NCI-H2227 treated with DMSO at 0.1 percent for 48 hours (cell line): ENCODE results near the gene ITGB4.
"Not testable (repeated sequence)": the region's sequence is repeated elsewhere in the genome, so short reads cannot be mapped to it uniquely, and the experiment has no call there.

Source experiments
- DNase-seq: peaks from one replicate; lab custom pipeline; 2025; lab: John Stamatoyannopoulos, UW

ITGB4 gene

DNA sequence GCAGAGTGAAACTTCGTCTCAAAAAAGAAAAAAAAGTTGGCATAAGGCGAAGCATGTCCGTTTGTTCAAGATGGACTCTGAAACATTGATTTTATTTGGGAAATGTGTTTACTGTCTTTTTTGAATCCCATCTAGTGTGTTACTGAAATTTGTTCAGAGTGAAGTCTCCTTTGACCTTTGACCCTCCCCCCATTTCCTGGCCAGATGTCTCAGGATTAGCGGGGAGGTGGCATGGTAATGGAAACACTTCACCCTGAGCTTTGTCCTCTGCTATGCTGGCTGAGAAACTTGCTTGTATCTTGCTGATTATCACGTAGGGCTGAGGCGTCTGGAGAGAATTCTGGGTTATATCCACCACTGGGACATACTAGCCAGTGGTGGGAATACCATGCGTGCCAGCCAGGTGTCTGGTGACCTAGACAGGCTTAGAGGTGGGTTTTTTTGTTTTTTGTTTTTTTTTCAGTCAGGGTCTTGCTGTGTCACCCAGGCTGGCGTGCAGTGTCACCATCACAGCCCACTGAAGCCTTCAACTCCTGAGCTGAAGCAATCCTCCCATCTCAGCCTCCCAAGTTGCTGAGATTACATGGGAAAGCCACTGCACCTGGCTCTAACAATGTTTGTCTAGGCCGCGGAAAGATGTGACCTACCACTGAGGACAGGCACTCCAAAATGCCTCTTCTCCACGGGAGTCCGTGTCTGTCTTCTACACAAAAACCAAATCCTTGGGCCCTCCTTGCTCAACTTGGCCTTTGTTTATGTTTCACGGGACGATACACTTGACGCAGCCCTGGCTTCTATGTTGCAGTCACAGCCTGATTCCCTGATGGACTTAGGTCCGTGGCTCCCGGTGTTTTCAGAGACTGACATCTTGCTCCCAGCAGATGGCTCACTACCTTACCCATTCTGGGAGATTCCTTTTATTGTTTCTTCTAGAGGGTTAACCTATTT lies 50.3 kb downstream of the ITGB4 start:
- DNase-seq: no peak

DNA sequence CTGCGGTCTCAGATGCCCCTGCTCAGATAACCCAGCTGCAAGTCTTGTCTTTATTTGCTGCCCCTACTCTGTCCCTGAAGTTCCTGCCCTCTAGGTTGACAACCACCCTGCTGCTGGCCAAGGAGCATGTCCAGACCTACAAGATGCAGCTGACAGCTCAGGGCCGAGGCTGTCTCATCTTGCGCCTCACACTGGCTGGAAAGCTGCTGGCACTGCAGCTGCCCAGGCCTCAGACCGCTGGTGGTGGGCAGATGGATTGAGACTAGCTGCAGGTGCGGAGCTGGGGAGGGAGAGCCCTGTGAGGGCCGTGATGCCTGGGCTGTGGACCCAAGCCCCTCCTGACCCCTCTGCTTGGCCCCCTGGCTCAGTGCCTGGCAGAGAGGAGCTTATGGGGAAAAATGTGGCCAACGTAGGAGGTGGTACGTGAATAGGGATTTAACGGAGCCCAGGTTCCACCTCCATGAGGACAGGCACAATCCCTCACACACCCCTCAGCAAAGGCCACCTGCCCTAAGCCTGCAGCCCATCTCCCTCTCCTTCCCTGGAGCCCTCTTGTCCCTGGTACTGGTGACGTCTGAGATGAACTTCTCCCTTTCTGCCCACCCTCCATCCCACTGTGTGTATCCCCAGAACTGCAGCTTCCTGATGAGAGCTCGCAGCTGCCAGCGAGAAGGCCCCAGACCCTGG lies 52.0 kb downstream of the ITGB4 start:
- no peak for DNase-seq

DNA sequence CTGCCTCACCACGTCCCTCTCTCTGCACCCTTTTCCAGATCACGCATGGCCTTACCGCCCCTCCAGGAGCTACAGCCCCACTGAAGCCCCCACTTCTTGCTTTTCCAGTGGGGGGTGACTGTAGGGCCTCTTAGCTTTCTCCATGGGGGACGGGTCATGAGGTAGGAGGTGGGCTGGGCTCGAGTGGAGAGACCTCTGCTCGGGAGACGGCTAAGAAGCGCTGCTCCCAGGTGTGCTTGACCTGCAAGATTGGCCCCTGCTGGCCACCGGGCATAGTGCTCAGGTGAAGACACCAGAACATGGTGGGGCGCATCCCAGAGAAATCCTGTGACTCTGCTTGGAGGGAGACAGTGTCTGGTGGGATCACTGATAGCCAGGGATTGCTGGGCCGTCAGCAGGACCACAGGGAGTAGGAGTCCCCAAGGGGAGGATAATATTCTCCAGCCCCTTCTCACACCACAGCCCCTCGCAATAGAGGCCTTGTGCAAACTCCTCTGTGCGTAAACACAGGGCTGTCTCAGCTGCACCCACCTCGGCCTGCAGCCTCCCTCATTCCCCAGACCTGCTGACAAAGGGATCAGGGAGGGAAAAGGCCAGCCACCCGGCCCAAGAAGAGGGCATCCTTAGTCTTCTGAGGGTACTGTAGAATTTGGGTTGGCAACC lies 52.7 kb downstream of the ITGB4 start:
- DNase-seq: no peak

DNA sequence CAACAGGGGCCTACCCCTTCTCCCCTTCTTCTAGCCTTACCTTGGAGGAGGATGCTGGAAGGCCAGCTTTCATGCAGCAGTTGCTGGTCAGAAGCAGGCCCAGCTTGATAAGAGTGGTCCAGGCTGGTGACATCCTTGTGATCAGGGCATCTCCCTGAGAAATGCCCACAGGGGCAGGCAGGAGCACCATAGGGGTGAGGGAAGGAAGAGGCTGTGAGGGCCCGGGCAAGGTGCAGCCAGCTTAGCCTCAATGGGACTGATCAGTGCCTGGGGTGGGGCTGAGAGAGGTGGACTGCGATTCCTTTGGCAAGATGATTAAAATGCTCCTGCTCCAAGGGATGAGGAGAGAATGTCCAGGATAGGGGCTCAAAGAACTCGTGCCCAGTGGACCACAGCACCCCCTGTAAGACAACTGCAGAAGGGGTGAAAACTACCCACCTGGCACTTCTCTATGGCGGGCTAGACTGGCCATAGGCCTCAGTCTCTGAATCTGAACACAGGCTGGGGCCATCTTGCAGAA lies 53.3 kb downstream of the ITGB4 start:
- no peak for DNase-seq

DNA sequence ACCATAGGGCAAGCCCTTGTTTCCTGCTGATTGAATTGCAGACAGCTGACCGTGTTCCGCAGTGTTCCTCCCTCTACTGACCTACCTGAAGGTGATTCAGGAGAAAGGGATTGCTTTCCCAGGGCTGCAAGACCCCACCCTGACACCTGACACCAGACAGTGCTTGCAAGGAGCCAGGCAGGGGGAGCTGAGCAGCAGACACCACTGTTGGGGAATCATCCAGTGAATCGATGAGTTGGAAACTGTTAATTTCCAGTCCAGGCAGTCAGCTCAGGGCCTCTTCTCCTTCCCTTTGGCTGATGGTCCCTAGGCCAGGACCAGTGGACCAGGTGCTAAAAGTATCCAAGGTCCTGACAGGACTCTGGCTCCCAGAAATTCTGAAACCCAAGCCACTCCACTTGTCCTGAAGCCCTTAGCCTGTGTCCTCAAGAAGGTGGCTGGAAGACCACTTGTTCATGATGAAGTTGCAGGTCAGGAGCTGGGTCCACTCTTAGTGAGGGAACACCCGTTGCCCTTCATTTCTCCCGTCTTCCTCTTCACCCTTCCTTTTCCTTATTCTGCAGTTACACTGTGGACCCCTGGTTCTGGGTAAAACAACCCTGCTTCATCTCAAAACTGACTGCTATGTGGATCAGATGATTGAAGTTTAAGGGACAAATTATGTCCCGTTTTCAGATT lies 53.9 kb downstream of the ITGB4 start:
- DNase-seq: no peak

DNA sequence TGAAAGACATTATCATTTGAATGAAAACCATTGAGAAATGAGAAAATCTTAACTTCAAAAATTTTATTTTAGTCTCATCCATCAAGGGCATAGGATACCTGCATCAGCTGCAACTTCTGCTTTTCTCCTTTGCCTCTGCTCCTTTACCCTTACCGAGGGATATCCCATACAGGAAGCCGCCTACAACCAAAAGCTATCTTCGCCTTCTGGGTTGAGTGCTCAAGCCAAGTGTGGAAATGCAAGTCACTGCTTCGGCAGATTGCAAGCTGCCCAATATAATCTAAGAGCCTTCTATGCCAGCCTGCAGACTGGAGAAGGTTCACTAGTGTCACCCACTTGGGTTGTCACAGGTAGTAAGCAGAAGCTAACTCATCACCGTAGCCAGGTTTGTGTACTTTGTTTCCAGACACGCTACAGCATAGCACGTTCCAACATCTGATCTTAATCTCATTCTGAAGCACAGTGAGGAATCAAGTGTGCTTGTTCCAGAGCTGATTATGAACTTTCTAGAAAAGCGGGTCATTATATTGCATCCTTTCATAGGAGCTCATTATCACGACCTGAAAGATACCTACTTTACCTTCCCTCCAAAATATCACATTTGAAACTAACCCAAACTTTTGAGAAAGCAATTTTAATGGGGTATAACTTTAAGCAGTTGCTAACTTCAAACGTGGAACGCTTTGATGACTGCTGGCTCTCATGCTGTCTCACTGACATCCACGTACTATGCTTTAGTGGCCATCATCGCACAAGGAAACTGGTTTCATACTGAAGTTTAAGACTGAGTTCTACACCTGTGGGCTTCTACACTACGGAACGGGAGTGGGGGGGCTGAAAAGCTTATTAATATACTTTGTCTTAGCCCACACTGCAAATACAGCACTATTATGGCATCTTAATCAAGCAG lies 55.4 kb downstream of the ITGB4 start:
- no peak for DNase-seq

DNA sequence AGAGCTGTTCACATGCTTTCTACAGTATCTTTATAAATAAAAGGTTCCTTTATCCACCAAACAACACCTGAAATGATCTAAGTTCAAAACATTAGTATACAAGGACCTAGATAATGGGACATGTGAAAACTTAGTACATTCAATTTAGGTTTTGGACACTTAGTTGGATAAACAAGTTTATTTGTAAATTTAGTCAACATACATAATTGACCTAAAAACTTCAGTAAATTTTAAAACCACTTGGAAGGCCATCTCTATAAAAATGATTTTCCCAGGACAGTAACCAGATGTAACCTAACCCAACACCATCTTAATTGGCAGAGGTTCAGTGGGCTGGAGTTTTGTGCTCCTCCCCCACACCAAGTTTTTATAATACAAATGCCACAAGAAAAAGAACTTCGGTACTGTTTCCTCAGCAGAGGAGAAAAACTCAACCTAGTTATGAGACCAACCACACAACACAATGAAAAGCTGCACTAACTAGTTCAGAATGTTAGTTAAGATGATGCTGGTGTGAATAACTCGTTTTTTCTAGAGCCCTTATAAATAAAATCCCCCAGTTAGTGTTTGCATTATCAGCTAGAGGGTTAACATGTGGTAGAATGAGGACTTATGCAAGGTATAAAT lies 56.1 kb downstream of the ITGB4 start:
- no peak for DNase-seq

DNA sequence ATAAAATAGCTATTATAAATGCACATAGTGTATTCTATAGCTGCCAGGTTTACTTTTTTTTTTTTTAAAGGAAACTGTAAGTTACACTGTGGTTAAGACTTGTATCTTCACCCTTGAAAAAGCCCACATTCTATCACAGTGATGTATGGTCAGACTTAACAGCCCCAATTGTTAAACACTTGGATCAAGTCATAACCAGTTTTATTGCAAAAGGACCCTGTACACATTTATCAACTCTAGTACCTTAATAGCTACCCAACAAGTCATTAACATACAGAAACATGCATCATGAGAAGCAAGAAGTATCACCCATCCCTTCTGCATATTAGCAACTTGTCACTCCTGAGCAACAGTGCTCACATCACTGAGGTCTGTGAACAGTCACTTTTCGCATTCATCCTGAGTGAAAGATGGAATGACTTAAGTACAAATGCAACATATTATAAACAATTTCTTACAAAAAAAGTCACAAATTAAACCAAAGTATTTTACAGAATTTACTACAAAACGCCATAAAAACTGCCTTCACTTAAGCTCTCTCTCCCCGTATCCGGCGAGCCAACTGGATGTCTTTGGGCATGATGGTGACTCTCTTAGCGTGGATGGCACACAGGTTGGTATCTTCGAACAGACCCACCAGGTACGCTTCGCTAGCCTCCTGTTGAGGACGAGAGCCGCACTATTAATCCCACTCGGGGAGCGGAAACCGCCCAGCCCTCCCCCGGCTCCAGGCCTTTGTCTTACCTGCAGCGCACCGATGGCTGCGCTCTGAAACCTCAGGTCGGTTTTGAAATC lies 57.0 kb downstream of the ITGB4 start:
- not testable (repeated sequence) for DNase-seq

DNA sequence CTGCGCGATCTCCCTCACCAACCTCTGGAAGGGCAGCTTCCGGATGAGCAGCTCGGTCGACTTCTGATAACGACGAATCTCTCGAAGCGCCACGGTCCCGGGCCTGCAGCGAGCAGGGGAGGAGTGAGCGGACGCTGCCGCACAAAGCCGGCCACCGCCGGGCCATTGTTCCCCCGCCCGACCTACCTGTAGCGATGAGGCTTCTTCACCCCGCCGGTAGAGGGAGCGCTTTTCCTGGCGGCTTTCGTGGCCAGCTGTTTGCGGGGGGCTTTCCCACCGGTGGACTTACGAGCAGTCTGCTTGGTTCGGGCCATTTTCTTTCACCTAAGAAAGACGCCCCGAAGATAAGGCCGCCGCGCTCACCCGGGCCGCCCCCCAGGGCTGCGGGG lies 57.6 kb downstream of the ITGB4 start:
- DNase-seq: no peak

DNA sequence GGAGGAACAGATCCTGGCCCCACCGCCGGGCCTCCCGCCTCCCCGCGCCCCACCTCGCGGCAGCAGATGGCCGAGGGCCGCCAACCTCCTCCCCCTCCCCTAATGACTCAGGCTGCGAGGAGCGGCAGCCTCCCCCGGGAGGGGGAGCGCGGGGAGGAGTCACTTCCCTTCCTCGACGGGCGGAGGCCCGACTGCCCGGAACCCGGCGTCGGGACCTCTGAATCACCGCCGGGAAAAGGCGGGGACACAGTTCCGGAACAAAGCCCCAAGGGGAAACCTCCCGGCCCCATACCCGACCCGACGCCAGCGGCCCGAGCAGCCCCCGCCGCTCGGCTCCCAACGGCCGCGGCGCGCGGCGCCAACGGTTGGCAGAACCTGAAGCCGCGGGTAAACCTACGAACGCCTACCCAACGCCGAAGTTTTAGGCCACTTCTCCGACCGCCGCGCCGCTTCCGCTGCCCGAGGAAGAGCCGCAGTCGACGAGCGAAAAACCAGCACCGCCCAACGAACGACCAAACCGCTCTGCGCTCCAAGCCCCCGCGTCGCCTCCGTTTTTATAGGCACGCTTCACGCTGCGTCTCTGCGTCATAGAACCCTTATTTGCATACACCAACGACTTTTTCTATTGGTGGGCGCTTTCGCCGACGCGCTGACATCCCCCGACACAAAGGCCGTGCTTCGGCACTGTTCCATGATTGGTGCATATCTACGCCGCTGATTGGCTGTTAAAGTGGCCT lies 58.2 kb downstream of the ITGB4 start:
- DNase-seq: peak; percentile 99

DNA sequence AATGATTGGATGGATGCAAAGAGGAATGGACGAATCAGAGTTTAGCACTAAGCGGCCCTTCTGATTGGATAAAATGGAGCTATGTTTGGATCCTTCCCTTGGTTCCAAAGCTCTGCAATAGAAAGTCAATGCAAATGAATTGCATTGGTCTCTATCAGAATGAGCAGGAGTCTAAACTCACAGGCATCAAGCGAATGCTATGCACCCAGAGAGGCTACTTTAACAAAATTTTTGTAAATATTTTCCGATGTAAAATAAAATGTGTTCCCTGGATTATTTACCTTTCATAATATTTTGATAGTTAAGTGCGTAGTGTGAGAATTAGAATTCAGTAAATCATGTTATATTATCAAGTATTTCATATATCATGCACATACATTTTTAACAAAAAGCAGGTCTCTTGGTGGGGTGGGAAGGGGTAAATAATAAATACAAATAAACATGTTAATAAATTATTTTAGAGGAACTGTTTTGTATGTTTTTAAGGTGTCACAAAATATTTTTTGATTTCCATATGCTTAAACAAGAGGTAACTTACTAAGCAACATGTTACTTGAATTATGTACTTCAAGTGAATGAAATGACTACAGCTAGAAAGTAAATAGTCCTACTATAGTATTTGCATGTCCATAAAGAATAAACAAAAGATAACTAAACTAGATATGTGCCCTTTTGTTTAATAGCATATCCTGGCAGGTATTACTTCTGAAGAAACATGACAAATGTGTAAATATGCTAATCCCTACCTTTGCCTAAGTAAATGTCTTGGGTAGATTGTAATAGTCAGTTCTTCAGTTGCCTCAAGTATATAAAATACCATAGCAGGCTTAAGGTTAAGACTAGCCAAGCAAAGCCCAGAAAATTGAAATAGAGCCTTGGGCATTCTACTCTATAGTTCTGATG lies 59.0 kb downstream of the ITGB4 start:
- DNase-seq: no peak

DNA sequence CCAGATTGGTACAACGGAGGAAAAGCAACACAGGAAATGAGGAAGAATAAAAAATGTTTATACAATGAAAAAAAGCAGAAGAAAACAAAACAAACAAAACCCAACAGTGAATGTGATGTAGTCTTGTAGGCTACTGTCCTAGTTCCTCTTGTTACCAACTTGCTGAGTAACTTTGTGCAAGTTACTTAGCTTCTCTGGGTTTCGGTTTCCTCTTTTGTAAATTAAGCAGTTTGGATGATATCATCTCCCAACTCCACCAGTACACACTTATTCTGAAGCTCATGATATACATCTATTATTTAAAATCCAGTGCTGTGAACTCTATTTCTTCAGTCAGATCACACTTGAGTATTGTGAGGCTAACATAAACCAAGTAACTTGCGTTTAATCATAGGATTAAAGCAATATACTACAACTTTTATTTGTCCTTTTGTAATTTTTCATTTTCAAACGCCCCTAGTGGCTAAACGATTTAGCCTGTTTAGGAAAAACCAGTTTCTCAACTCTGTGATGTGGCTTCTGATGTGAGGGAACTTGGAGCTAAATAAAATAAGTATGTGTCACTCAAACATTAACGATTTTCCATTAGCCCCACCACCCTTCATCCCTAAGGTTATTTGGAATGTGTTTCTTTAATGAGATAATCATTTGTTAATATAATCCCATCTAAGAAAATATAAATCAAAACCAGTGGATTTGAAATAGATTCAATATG lies 62.0 kb downstream of the ITGB4 start:
- peak; percentile 54 for DNase-seq

DNA sequence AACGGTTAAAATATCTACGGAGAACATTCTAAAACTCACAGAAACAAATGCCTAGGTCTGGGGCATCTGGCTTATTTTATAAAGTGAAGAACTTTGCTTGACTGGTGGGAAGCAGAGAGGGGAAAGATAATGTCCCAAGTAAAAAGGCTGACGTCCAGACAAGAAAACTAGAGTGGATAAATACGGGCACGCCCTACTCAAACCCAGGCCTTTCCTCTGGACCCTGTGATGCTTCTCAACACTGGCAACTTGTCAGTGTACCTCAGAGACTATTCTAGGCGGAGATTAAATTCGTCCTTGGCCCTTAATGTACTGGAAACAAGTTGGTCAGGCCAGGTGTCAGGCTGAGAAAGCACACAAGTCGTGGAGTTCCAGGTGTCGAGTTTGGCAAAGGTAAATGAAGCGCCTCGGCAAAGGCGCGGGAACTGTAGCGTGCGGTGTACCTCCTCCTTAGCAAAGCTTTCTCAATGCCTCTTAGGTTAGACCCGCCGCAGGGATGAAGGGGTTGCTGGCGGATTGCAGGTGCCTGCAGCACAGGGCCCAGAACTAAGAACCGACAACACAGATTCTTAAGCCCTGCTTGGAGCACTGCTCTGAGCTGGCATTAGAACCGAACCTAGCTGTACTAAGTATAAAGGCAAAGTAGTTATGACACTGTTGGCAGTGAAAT lies 62.7 kb downstream of the ITGB4 start:
- no peak for DNase-seq

DNA sequence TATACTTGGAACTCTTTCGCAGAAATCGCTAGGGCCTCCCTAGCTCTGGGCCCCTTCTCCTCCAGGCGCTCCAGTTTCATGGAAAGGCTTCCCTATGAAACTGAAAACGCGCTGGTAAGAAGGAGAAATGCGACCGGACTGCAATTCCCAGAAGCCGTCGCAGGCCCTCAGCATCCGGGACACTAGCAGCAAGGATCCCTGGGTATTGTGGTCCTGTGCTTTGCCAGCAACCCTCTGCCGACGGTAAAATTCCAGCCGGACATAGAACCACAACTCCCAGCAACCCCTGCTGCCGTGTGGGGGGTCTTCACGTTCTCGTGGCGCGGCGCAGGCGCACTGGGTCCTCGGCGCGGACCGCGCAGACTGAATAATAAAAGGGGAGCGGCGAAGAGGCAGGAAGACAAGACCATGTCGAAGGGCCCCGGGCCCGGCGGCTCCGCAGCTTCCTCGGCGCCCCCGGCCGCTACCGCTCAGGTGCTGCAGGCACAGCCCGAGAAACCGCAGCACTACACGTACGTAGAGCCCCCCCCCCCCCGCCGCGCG lies 63.3 kb downstream of the ITGB4 start, which contains the start of gene UNK:
UNK (plus strand) TSS at position 334 of the 543 bp plus-strand sequence; CDS start at position 409, 75 bp downstream.
- peak; percentile 99 for DNase-seq

DNA sequence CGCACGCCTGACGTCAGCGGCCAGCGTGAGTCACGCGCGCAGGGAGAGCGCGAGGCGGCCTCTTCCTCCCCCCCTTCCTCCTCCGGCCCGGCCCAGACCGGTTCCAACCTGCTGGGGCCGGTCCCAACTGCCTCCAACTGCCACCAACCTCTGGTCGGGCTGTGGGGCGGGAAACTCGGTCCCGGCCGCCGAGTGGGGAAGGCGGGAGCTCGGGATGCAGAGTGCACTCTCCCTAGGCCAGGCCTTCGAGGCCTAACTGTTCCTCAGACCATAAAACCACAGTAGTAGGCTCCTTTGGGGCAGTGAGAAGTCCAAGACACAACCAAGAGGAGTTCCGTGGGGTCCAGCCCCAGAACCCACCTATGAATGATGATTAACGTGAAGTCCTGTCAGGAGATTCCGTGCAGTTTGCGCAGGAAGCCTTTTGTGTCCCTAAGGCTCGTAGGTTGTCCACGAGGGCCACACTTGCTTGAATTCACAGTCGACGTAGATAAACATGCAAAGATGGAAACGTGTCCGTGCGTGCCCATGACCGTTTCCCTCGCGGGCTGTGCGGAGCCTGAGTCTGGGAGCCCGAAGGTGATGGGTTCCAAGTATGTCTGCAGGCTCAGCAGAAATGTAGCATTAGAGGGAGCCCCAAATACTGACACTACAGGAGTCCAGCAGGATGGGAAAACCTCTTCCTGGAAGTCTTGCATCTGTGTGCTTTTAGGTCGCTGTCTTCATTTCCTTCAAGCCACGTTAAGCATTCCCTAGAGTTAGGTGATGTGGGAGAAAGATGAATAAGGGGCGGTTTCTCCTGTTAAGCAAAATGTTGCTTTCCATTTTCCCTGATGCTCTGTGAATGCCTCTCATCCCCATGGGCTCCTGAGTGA lies 64.0 kb downstream of the ITGB4 start:
- peak; percentile 95 for DNase-seq
